GM19463 (cell line): ENCODE data around the gene CATSPER4.

ENCODE experiments used
- ATAC-seq: cut with Tn5 transposase; IDR thresholded peaks from one replicate; pipeline ENCODE4 v1.9.1; 2021; ENCODE audit warnings: mild to moderate bottlenecking, moderate library complexity; ENCODE audit not compliant: unreplicated experiment

CATSPER4 gene

GRCh38 chr1:26190373-26190987, at the start of gene CATSPER4:
Gene CATSPER4, plus strand, starts transcription at chr1:26190602. Its CDS starts 26 bp downstream, at chr1:26190628.
- no peak for ATAC-seq

DNA sequence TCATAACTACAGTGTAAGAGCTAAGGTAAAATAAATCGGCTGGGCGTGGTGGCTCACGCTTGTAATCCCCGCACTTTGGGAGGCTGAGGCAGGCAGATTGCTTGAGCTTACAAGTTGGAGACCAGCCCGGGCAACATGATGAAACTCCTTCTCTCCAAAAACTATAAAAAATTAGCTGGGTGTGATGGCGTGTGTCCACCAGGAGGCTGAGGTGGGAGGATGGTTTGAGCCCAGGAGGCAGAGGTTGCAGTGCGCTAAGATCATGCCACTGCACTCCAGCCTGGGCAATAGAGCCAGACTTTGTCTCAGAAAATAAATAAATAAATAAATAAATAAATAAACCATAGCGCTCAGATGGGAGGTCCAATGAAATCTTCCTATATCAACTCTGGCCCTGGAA, 48.2 kb upstream of the CATSPER4 start:
- ATAC-seq = no peak

DNA sequence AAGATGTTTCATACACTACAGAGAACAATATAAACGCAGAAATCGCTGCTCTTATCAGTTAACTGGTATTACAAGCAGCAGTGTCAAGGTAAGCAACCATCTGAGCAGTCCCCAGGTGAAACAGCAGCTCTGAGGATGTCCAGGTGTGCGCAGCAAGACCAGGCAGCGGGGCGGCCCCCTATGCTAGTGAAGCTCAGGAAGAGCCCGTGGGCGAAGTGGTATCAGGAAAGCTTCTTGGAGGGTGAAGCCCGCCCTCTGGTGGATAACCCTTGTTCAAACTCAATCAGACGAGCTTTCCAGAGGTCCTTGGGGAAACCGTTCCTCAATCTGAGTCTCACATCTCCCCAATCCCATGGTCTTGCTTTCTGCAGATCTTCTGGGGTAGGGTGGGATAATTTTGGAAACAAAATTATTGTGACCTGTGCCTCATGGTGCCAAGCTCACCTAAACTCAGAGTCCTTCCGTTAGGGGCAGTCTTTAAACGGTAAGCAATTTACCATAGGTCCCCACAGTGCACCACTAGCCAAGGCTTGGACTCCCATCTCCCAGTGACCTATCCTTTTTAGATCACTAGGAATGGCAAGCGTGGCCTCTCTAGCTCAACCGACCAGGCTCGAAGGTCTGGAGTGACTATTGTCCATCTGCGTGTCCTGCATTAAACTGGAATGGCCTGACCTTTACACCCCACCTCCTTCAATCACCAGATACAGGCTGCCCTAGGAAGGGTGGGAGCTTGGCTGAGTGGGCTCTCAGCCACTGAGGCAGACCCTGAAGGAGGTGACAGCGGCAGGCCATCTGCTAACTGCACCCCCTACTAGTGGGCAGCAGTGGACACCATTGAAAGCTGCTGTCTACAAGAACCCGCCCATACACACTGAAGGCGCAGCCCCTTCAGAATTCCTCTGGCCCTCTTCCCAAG, 45.1 kb upstream of the CATSPER4 start:
- no peak for ATAC-seq

- ATAC-seq = no peak
Measured at GRCh38 chr1:26145960-26146294, 44.5 kb upstream of the CATSPER4 start.

DNA sequence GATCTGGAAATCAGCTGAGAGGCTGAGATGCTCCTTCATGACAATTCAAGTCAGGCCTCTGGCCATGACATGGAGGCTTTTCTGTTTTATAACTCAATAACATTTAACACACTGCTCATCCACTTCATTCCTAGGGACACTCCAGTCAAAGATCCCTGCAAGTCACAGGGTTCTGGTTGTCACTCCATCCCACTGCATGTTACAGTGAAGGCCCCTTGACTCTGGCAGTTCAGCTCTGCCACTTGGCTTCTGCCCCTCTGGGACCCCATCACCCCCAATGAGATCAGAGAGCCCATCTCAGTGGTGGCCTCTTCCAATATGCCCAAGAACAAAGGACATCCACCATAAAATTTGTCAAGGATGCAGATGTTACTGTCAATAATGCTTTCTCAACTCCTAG, 41.5 kb upstream of the CATSPER4 start:
- no peak for ATAC-seq

- no peak for ATAC-seq
Measured at GRCh38 chr1:26153966-26154532, 36.4 kb upstream of the CATSPER4 start.

DNA sequence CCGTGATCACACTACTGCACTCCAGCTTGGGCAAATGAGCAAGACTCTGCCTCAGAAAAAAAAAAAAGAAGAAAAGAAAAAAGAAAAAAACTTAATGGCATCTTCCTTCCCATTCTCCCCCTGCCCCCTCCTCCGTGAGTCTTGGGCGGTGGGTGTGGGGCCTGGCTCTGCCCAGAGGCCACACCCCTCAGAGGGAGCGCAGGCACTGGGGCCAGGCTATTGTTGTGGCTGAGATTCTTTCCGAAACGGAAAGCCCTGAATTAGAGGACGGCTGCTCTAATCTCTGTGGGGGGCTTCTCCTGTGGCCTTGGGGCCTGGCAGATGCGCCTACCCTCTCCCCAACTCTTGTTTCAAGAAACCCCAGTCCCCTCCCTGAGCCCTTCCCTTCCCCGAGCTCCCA, 35.7 kb upstream of the CATSPER4 start:
- no peak for ATAC-seq

DNA sequence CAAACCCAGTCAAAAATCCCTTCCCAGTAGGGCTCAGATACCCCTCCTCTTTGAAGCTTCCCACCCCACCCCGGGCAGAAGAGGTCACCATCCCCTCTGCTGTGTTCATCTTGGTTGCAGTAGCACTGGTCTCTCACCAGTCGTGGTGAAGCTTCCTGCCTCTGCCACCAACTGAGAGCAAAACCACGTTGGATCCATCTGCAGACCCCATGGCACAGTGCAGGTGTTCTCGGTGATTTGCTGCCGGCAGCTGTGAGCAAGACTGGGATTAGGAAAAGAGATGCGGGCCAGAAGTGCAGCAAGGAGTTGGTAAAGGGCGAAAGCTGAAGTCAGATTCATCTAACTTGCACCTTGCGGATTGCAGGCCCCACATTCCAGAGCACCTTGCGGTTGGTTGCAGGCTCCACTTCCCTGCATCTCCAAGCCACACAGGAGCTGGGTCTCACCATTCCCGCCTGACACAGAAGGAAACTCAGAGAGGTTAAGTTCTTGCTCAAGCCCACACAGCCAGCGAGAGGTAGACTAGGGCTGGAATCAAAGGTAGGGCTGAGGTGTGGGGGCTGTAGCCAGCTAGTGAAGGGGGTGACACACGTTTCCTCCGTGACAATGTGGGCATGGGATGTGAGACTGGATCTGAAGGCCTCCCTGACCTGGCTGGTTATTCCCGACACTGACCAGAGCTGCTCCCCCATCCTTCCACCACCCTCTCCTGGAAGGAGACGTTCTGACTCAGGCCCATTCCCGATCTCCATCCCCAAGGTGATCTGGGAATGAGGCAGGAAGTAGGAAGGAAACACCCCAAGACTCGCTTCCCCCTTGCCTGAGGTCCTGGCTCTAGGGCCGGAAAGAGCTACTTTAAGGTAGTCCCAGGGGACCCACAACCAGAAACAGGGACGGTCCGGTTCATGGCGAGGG, 34.8 kb upstream of the CATSPER4 start:
- no peak for ATAC-seq

GRCh38 chr1:26156285-26157038, 33.9 kb upstream of the CATSPER4 start:
- no peak for ATAC-seq

GRCh38 chr1:26158271-26158907, 32.0 kb upstream of the CATSPER4 start:
- no peak for ATAC-seq

- ATAC-seq = no peak
Measured at GRCh38 chr1:26158908-26159742, 31.3 kb upstream of the CATSPER4 start, which contains the start of gene FAM110D. Gene FAM110D, plus strand, starts transcription at chr1:26159079. Its CDS starts 2,213 bp downstream, at chr1:26161292.

DNA sequence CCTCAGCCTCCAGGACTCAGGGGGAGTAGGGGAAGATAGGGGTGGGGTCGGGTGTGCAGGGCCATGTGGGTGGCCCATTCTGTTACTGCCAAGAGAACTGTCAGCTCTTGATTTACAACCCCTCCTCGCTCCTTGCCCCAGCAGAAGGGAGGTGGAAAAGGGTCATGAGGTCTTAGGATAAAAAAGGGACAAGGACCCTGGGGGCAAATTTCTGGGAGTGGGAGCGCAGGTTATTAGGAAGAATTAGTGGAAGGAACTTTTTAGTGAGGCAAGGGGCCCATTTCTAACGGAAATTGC, 30.7 kb upstream of the CATSPER4 start:
- ATAC-seq = no peak

- ATAC-seq = no peak
Measured at GRCh38 chr1:26160527-26161414, 29.6 kb upstream of the CATSPER4 start.

GRCh38 chr1:26161415-26162219, 28.8 kb upstream of the CATSPER4 start:
- ATAC-seq = no peak

DNA sequence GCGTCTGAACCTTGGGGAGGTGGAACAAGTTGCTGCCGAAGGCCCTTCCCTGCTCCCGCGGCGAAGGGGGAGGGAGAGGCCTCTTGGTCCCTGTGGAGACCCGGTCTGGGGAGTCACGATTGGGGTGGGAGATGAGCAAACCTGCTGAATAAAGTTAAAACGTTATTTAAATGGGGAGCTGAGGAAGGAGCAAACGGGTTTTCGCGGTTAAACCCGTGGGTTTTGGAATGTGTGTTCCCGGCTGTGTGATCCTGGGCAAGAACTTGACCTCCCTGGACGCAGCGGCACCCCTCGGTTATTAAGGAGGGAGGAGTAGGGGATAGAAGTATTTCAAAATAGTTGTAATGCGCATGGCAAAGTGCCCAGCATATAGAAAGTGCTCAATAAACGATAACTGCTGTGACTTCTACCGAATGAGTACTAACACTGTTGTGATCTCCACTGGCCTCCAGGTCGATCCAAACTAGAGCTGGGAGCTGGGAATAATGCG, 28.1 kb upstream of the CATSPER4 start:
- ATAC-seq = no peak

- ATAC-seq = no peak
Measured at GRCh38 chr1:26163684-26164035, 26.7 kb upstream of the CATSPER4 start.
